ENCODE results near the gene HSDL2.
"Not testable (repeated sequence)": the region's sequence is repeated elsewhere in the genome, so short reads cannot be mapped to it uniquely, and the experiment has no call there.

The HSDL2 gene

GRCh38 chr9:112367465-112367864, 12.4 kb upstream of the HSDL2 start:
- no peak for ATAC-seq

GRCh38 chr9:112369817-112370216, 10.1 kb upstream of the HSDL2 start:
- no peak for ATAC-seq

- ATAC-seq, result no peak
These were observed 8.8 kb upstream of the HSDL2 start for GRCh38 chr9:112371060-112371459.

- not testable (repeated sequence) for ATAC-seq
These were observed 6.2 kb upstream of the HSDL2 start for GRCh38 chr9:112373666-112374065.

GRCh38 chr9:112374232-112374631, 5.7 kb upstream of the HSDL2 start:
- not testable (repeated sequence) for ATAC-seq

- ATAC-seq, result no peak
These were observed 4.5 kb upstream of the HSDL2 start for GRCh38 chr9:112375361-112375760.

- no peak for ATAC-seq
These were observed 2.8 kb upstream of the HSDL2 start for GRCh38 chr9:112377087-112377486.

GRCh38 chr9:112377684-112378327, 2.1 kb upstream of the HSDL2 start:
- ATAC-seq, result no peak

- ATAC-seq, result no peak
These were observed 1.4 kb upstream of the HSDL2 start for GRCh38 chr9:112378328-112379176.

- ATAC-seq, result peak; percentile 84 to 88
These were observed 469 bp upstream of the HSDL2 start for GRCh38 chr9:112379177-112380101.

- ATAC-seq, result no peak
These were observed 915 bp downstream of the HSDL2 start for GRCh38 chr9:112380825-112381221.

- no peak for ATAC-seq
These were observed 2.2 kb downstream of the HSDL2 start for GRCh38 chr9:112382066-112382465.

GRCh38 chr9:112382501-112383364, 2.8 kb downstream of the HSDL2 start:
- ATAC-seq, result no peak

- no peak for ATAC-seq
These were observed 4.3 kb downstream of the HSDL2 start for GRCh38 chr9:112384219-112384618.

- ATAC-seq, result no peak
These were observed 4.8 kb downstream of the HSDL2 start for GRCh38 chr9:112384690-112385089.

- no peak for ATAC-seq
These were observed 7.2 kb downstream of the HSDL2 start for GRCh38 chr9:112387115-112387514.

GRCh38 chr9:112389897-112390296, 10.0 kb downstream of the HSDL2 start:
- not testable (repeated sequence) for ATAC-seq

GRCh38 chr9:112391936-112392560, 12.1 kb downstream of the HSDL2 start:
- not testable (repeated sequence) for ATAC-seq

- ATAC-seq, result not testable (repeated sequence)
These were observed 13.2 kb downstream of the HSDL2 start for GRCh38 chr9:112393146-112393545.

- no peak for ATAC-seq
These were observed 16.5 kb downstream of the HSDL2 start for GRCh38 chr9:112396416-112396815.

- no peak for ATAC-seq
These were observed 17.0 kb downstream of the HSDL2 start for GRCh38 chr9:112396872-112397271.

All from activated CD4-positive, CD25-positive, alpha-beta regulatory T cell treated with anti-CD3 and anti-CD28 coated beads, Interleukin-2, amount 50 U/mL, for 24 hours (primary cell).